GM12891 (cell line): Measurements from ENCODE around the gene C8B.

ENCODE experiments used
- PAX5 ChIP-seq: IDR thresholded peaks from 2 replicates; pipeline ENCODE4 v1.6.1; 2011; ENCODE audit warnings: low read length, moderate library complexity, mild to moderate bottlenecking; ENCODE audit not compliant: insufficient read depth, severe bottlenecking
- POLR2A ChIP-seq: IDR thresholded peaks from 2 replicates; pipeline ENCODE4 v1.6.1; 2011; ENCODE audit warnings: low read depth, low read length, control low read depth
- POLR2AphosphoS5 ChIP-seq: IDR thresholded peaks from 2 replicates; pipeline ENCODE4 v1.6.1; 2011; ENCODE audit warnings: low read depth, low read length, control low read depth
- POU2F2 ChIP-seq: IDR thresholded peaks from 2 replicates; pipeline ENCODE4 v1.6.1; 2011; ENCODE audit warnings: low read depth, mild to moderate bottlenecking, control low read depth, low read length, moderate library complexity
- SPI1 ChIP-seq: IDR thresholded peaks from 2 replicates; pipeline ENCODE4 v1.6.1; 2011; ENCODE audit warnings: low read depth, low read length, control low read depth
- TAF1 ChIP-seq: IDR thresholded peaks from 2 replicates; pipeline ENCODE4 v1.6.1; 2011; ENCODE audit warnings: low read depth, low read length, control low read depth

DNA sequence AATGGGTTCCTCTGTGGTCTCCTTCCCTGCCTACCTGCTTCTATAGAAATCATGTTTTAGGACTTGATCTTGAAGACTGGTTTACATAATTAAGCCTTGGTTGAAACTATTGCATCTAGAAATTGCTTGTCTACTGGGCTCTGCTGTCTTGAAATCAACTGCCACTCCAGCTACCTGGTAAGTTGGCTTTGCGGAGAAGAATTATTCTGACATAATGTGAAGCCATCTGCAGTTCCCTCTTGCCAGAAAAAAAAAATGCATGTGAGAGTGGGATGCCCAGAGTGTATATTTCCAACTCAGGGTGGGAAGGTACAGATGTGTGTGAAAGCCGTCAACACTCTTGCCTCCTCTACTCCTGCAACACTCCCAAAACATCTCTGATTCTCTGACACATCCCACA lies 27.2 kb downstream of the C8B start:
- TF ChIP-seq POLR2AphosphoS5 (no peak), POLR2A (no peak), TAF1 (no peak), POU2F2 (no peak), SPI1 (no peak), PAX5 (no peak)
